ENCODE data around the gene KIF17. TPM values are rescaled to one million over a fixed set of nuclear protein-coding genes. Genes with fewer than 3 reads are reported as not detected.

KIF17 gene
- total and polyA plus RNA-seq, 5 donors: 2.0 to 6.4 (median 4.6) TPM

- ATAC-seq: no peak
- no peak for DNase-seq
- Histone ChIP-seq H3K4me1 (ENCODE audit: control insufficient read depth, insufficient read depth, low read length) (no peaks in the 10 kb centered on the region), H3K27ac (ENCODE audit: low read length) (no peak overlapping the region), H3K4me3 (ENCODE audit: low read length) (no peak overlapping the region), H3K27me3 (ENCODE audit: control insufficient read depth, insufficient read depth) (no peaks in the 10 kb centered on the region), H3K9me3 (ENCODE audit: control insufficient read depth, low read length) (no peaks in the 10 kb centered on the region)
- intact Hi-C loops (cut with DNase I): no loop called here
- 92% methylated on average over 1 of the region's 1 CpG for WGBS
These were observed 97.8 kb downstream of the KIF17 start for GRCh38 chr1:20619999-20620398.

- H3K9me3 ChIP-seq (ENCODE audit: control insufficient read depth, low read length): no peaks in the 10 kb centered on the region
- H3K27ac ChIP-seq (ENCODE audit: low read length): no peak overlapping the region
- no peaks in the 10 kb centered on the region for H3K27me3 ChIP-seq (ENCODE audit: control insufficient read depth, insufficient read depth)
- WGBS: 59% methylated on average over 4 of the region's 4 CpGs
- ATAC-seq: peak in 1 of 2 donors; percentile 53
- no peak for DNase-seq
- no peaks in the 10 kb centered on the region for H3K4me1 ChIP-seq (ENCODE audit: control insufficient read depth, insufficient read depth, low read length)
- intact Hi-C loops (cut with DNase I): no loop called here
- H3K4me3 ChIP-seq (ENCODE audit: low read length): no peak overlapping the region
These were observed 99.3 kb downstream of the KIF17 start for GRCh38 chr1:20618550-20618949.

GRCh38 chr1:20616847-20617487 lies 100.8 kb downstream of the KIF17 start:
- DNase-seq: no peak
- H3K27ac ChIP-seq (ENCODE audit: low read length): no peak overlapping the region
- WGBS: 69% methylated on average over 3 of the region's 3 CpGs
- no peaks in the 10 kb centered on the region for H3K4me1 ChIP-seq (ENCODE audit: control insufficient read depth, insufficient read depth, low read length)
- intact Hi-C loops (cut with DNase I): no loop called here
- no peak for ATAC-seq
- H3K27me3 ChIP-seq (ENCODE audit: control insufficient read depth, insufficient read depth): no peaks in the 10 kb centered on the region
- H3K9me3 ChIP-seq (ENCODE audit: control insufficient read depth, low read length): no peaks in the 10 kb centered on the region
- no peak overlapping the region for H3K4me3 ChIP-seq (ENCODE audit: low read length)

GRCh38 chr1:20615946-20616846 lies 101.6 kb downstream of the KIF17 start:
- peak; percentile 50 to 79 (median 76) for DNase-seq
- 33% methylated on average over 20 of the region's 20 CpGs for WGBS
- H3K27me3 ChIP-seq (ENCODE audit: control insufficient read depth, insufficient read depth): no peaks in the 10 kb centered on the region
- intact Hi-C loops (cut with DNase I): no loop called here
- H3K27ac ChIP-seq (ENCODE audit: low read length): peak overlapping the region; percentile 1
- no peaks in the 10 kb centered on the region for H3K4me1 ChIP-seq (ENCODE audit: control insufficient read depth, insufficient read depth, low read length)
- H3K4me3 ChIP-seq (ENCODE audit: low read length): no peak overlapping the region
- H3K9me3 ChIP-seq (ENCODE audit: control insufficient read depth, low read length): no peaks in the 10 kb centered on the region
- ATAC-seq: peak; percentile 67 to 77

- no peak for DNase-seq
- WGBS: 72% methylated on average over 3 of the region's 3 CpGs
- no peaks in the 10 kb centered on the region for H3K4me1 ChIP-seq (ENCODE audit: control insufficient read depth, insufficient read depth, low read length)
- H3K9me3 ChIP-seq (ENCODE audit: control insufficient read depth, low read length): no peaks in the 10 kb centered on the region
- H3K4me3 ChIP-seq (ENCODE audit: low read length): no peak overlapping the region
- no peaks in the 10 kb centered on the region for H3K27me3 ChIP-seq (ENCODE audit: control insufficient read depth, insufficient read depth)
- peak overlapping the region; percentile 26 for H3K27ac ChIP-seq (ENCODE audit: low read length)
- no peak for ATAC-seq
- intact Hi-C loops (cut with DNase I): no loop called here
These were observed 103.7 kb downstream of the KIF17 start for GRCh38 chr1:20614131-20614579.

Other genes with a start within 250 kb of the KIF17 start
- gene CAMK2N1, start 231.8 kb downstream of the KIF17 start, total RNA-seq: 10 to 100 TPM; 15.6 to 28.5 (median 15.8) TPM
- gene CAMK2N1, start 231.8 kb downstream of the KIF17 start, polyA plus RNA-seq: 16.0 TPM
- gene MUL1, start 209.9 kb downstream of the KIF17 start, total RNA-seq: 10 to 100 TPM; 29.9 to 42.1 (median 38.7) TPM
- gene MUL1, start 209.9 kb downstream of the KIF17 start, polyA plus RNA-seq: 22.1 TPM
- 1 to 10 TPM; 1.6 to 3.6 (median 2.7) TPM for gene FAM43B, start 165.4 kb downstream of the KIF17 start, total RNA-seq
- 1.3 TPM for gene FAM43B, start 165.4 kb downstream of the KIF17 start, polyA plus RNA-seq
- gene CDA, start 128.9 kb downstream of the KIF17 start, total RNA-seq: 1 to 10 TPM; 2.2 to 3.6 (median 2.4) TPM
- 6.7 TPM for gene CDA, start 128.9 kb downstream of the KIF17 start, polyA plus RNA-seq
- 100 to 1,000 TPM; 143 to 161 (median 156) TPM for gene PINK1, start 84.5 kb downstream of the KIF17 start, total RNA-seq
- gene PINK1, start 84.5 kb downstream of the KIF17 start, polyA plus RNA-seq: 215 TPM
- 100 to 1,000 TPM; 107 to 143 (median 124) TPM for gene DDOST, start 56.6 kb downstream of the KIF17 start, total RNA-seq
- gene DDOST, start 56.6 kb downstream of the KIF17 start, polyA plus RNA-seq: 123 TPM
- under 1 TPM in 3 of 4 donors, not detected in 1; 0.11 to 0.45 (median 0.18) TPM for gene SH2D5, start 14.7 kb upstream of the KIF17 start, total RNA-seq
- gene SH2D5, start 14.7 kb upstream of the KIF17 start, polyA plus RNA-seq: 0.11 TPM
- gene HP1BP3, start 69.3 kb upstream of the KIF17 start, total RNA-seq: 100 to 1,000 TPM; 134 to 147 (median 141) TPM
- gene HP1BP3, start 69.3 kb upstream of the KIF17 start, polyA plus RNA-seq: 58.1 TPM